SK-N-SH (cell line): Measurements from ENCODE around the gene RFT1.

ENCODE experiments used
- NFIC ChIP-seq: IDR thresholded peaks from 2 replicates; pipeline ENCODE4 v1.4.0; 2012; ENCODE audit warnings: borderline replicate concordance
- RCOR1 ChIP-seq: fragments of 150-350 bp; IDR thresholded peaks from 2 replicates; pipeline ENCODE4 v1.6.1; 2017; ENCODE audit warnings: antibody characterized with exemption, low read length
- RFX5 ChIP-seq: IDR thresholded peaks from 2 replicates; pipeline ENCODE4 v1.6.1; 2012; ENCODE audit warnings: mild to moderate bottlenecking, improper control_type of control experiment, low read length
- SMC3 ChIP-seq: IDR thresholded peaks from 2 replicates; pipeline ENCODE4 v1.6.1; 2012; ENCODE audit warnings: low read depth, low read length, improper control_type of control experiment
- TF ChIP-seq, protein P1 (sequence below): fragments of 200-600 bp; sonication (generic); IDR thresholded peaks from 2 replicates; pipeline ENCODE4 v1.6.1; 2017; ENCODE audit warnings: antibody characterized with exemption, mild to moderate bottlenecking, moderate library complexity
- TF ChIP-seq, protein P2 (sequence below): IDR thresholded peaks from 2 replicates; pipeline ENCODE4 v1.4.0; 2012; ENCODE audit warnings: low read depth, borderline replicate concordance
- TF ChIP-seq, protein P3 (sequence below): IDR thresholded peaks from 2 replicates; pipeline ENCODE4 v1.6.1; 2012; ENCODE audit warnings: mild to moderate bottlenecking, low read depth, low read length, moderate library complexity

- TF ChIP-seq, protein P1, sequence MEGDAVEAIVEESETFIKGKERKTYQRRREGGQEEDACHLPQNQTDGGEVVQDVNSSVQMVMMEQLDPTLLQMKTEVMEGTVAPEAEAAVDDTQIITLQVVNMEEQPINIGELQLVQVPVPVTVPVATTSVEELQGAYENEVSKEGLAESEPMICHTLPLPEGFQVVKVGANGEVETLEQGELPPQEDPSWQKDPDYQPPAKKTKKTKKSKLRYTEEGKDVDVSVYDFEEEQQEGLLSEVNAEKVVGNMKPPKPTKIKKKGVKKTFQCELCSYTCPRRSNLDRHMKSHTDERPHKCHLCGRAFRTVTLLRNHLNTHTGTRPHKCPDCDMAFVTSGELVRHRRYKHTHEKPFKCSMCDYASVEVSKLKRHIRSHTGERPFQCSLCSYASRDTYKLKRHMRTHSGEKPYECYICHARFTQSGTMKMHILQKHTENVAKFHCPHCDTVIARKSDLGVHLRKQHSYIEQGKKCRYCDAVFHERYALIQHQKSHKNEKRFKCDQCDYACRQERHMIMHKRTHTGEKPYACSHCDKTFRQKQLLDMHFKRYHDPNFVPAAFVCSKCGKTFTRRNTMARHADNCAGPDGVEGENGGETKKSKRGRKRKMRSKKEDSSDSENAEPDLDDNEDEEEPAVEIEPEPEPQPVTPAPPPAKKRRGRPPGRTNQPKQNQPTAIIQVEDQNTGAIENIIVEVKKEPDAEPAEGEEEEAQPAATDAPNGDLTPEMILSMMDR: no peak
- no peak for TF ChIP-seq NFIC
- no peak for TF ChIP-seq RFX5
- TF ChIP-seq, protein P2, sequence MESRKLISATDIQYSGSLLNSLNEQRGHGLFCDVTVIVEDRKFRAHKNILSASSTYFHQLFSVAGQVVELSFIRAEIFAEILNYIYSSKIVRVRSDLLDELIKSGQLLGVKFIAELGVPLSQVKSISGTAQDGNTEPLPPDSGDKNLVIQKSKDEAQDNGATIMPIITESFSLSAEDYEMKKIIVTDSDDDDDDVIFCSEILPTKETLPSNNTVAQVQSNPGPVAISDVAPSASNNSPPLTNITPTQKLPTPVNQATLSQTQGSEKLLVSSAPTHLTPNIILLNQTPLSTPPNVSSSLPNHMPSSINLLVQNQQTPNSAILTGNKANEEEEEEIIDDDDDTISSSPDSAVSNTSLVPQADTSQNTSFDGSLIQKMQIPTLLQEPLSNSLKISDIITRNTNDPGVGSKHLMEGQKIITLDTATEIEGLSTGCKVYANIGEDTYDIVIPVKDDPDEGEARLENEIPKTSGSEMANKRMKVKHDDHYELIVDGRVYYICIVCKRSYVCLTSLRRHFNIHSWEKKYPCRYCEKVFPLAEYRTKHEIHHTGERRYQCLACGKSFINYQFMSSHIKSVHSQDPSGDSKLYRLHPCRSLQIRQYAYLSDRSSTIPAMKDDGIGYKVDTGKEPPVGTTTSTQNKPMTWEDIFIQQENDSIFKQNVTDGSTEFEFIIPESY: no peak
- TF ChIP-seq, protein P3, sequence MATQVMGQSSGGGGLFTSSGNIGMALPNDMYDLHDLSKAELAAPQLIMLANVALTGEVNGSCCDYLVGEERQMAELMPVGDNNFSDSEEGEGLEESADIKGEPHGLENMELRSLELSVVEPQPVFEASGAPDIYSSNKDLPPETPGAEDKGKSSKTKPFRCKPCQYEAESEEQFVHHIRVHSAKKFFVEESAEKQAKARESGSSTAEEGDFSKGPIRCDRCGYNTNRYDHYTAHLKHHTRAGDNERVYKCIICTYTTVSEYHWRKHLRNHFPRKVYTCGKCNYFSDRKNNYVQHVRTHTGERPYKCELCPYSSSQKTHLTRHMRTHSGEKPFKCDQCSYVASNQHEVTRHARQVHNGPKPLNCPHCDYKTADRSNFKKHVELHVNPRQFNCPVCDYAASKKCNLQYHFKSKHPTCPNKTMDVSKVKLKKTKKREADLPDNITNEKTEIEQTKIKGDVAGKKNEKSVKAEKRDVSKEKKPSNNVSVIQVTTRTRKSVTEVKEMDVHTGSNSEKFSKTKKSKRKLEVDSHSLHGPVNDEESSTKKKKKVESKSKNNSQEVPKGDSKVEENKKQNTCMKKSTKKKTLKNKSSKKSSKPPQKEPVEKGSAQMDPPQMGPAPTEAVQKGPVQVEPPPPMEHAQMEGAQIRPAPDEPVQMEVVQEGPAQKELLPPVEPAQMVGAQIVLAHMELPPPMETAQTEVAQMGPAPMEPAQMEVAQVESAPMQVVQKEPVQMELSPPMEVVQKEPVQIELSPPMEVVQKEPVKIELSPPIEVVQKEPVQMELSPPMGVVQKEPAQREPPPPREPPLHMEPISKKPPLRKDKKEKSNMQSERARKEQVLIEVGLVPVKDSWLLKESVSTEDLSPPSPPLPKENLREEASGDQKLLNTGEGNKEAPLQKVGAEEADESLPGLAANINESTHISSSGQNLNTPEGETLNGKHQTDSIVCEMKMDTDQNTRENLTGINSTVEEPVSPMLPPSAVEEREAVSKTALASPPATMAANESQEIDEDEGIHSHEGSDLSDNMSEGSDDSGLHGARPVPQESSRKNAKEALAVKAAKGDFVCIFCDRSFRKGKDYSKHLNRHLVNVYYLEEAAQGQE: no peak
- TF ChIP-seq RCOR1: no peak
- no peak for TF ChIP-seq SMC3
Observed at GRCh38 chr3:53080612-53081205, 49.5 kb downstream of the RFT1 start.
